H1 (cell line): ENCODE data around the gene MAP2K5. TPM values are rescaled to one million over a fixed set of nuclear protein-coding genes. Genes with fewer than 3 reads are reported as not detected.

Source experiments
- CTCF ChIA-PET: fragments of 300-600 bp; sonication (Branson Sonifier 250); formaldehyde crosslinking; loops from one replicate; lab custom pipeline; 2021; ENCODE audit not compliant: partially characterized antibody; lab: Charles Lee
- POLR2A ChIA-PET: fragments of 300-600 bp; sonication (Branson Sonifier 250); formaldehyde crosslinking; loops from one replicate; lab custom pipeline; 2021; ENCODE audit warnings: inconsistent platforms; ENCODE audit not compliant: partially characterized antibody; lab: Charles Lee
- DNase-seq, 2 experiments: peaks; one replicate each; pipeline versions ENCODE4 v3.0.0 to v3.0.0-alpha.2; 2010 to 2022; ENCODE audit warnings: low spot score in 2 of 2, low read depth in 1 of 2, mixed read lengths in 1 of 2
- FAIRE-seq: peaks from 2 replicates; lab custom pipeline; 2011; peaks lifted over from hg19 to GRCh38; lab: Jason Lieb, UNC
- H2AFZ ChIP-seq: 2 replicates; pipeline ENCODE4 v1.8.1; 2012; ENCODE audit warnings: low read length, inconsistent platforms
- H2AK5ac ChIP-seq: 2 replicates; pipeline ENCODE4 v1.6.1; 2013; ENCODE audit warnings: low read depth, low read length
- H2BK120ac ChIP-seq: replicated peaks from 2 replicates; pipeline ENCODE3; 2013; ENCODE audit warnings: low read depth, low read length, inconsistent platforms
- H2BK12ac ChIP-seq: 2 replicates; pipeline ENCODE4 v1.6.1; 2013; ENCODE audit warnings: low read depth, low read length
- H2BK15ac ChIP-seq: 2 replicates; pipeline ENCODE4 v1.6.1; 2013; ENCODE audit warnings: low read length
- H2BK20ac ChIP-seq: 2 replicates; pipeline ENCODE4 v1.6.1; 2013; ENCODE audit warnings: low read length
- H2BK5ac ChIP-seq: 2 replicates; pipeline ENCODE4 v1.6.1; 2013; ENCODE audit warnings: low read depth, low read length
- H3K14ac ChIP-seq: 2 replicates; pipeline ENCODE4 v1.6.1; 2013; ENCODE audit warnings: inconsistent platforms; ENCODE audit not compliant: insufficient read length
- H3K18ac ChIP-seq: 2 replicates; pipeline ENCODE4 v1.6.1; 2013; ENCODE audit warnings: low read length; ENCODE audit errors: extremely low read depth
- H3K23ac ChIP-seq: 2 replicates; pipeline ENCODE4 v1.6.1; 2013; ENCODE audit warnings: inconsistent platforms; ENCODE audit not compliant: insufficient read length
- H3K23me2 ChIP-seq: 2 replicates; pipeline ENCODE4 v1.6.1; 2013; ENCODE audit warnings: low read depth, low read length
- H3K27ac ChIP-seq: 2 replicates; pipeline ENCODE4 v1.6.1; 2011; ENCODE audit warnings: low read depth, low read length, inconsistent platforms
- H3K27me3 ChIP-seq, 4 experiments: replicated peaks in 1 of 4; 1 replicate in 1 of 4; 2 replicates in 3 of 4; pipeline versions ENCODE4 v1.6.1 to v1.8.1; 2011 to 2013; ENCODE audit warnings: low read length in 3 of 4, mild to moderate bottlenecking in 3 of 4, inconsistent platforms in 2 of 4, mixed read lengths in 2 of 4, moderate library complexity in 1 of 4; ENCODE audit not compliant: control insufficient read depth in 3 of 4, insufficient read depth in 3 of 4; ENCODE audit errors: extremely low read depth in 1 of 4
- H3K36me3 ChIP-seq, 4 experiments: 2 replicates each; pipeline versions ENCODE4 v1.6.1 to v1.8.1; 2011 to 2013; ENCODE audit warnings: mild to moderate bottlenecking in 4 of 4, low read length in 3 of 4, moderate library complexity in 2 of 4, control low read depth in 1 of 4, inconsistent platforms in 1 of 4; ENCODE audit not compliant: insufficient read depth in 4 of 4, control insufficient read depth in 2 of 4
- H3K4ac ChIP-seq: replicated peaks from 2 replicates; pipeline ENCODE3; 2013; ENCODE audit warnings: low read length, low read depth, mixed read lengths, inconsistent platforms; ENCODE audit not compliant: insufficient read length
- H3K4me1 ChIP-seq, 4 experiments: replicated peaks in 1 of 4; 1 replicate in 1 of 4; 2 replicates in 3 of 4; pipeline versions ENCODE4 v1.6.1 to v1.8.1; 2011 to 2013; ENCODE audit warnings: low read length in 3 of 4, inconsistent platforms in 2 of 4, mixed read lengths in 1 of 4; ENCODE audit not compliant: insufficient read depth in 4 of 4, control insufficient read depth in 3 of 4
- H3K4me2 ChIP-seq, 2 experiments: 2 replicates each; pipeline versions ENCODE4 v1.6.1 to v1.8.1; 2011 to 2013; ENCODE audit warnings: low read depth in 2 of 2, low read length in 2 of 2, control low read depth in 1 of 2, inconsistent platforms in 1 of 2, mild to moderate bottlenecking in 1 of 2; ENCODE audit not compliant: insufficient read depth in 1 of 2
- H3K4me3 ChIP-seq, 4 experiments: fragments of 200-600, 300-600 bp in 1 of 4; sonication (generic), shearing (Covaris generic), sonication (Bioruptor Twin) in 1 of 4; 2 replicates each; pipeline versions ENCODE4 v1.5.1 to v1.8.1; 2011 to 2016; ENCODE audit warnings: low read length in 4 of 4, low read depth in 3 of 4, control low read depth in 2 of 4, inconsistent platforms in 2 of 4, mild to moderate bottlenecking in 2 of 4, mixed read lengths in 1 of 4, moderate library complexity in 1 of 4; ENCODE audit not compliant: insufficient read depth in 2 of 4; ENCODE audit errors: extremely low read depth in 1 of 4
- H3K56ac ChIP-seq: replicated peaks from 2 replicates; pipeline ENCODE3; 2013; ENCODE audit warnings: low read depth, mild to moderate bottlenecking, mixed read lengths, low read length, inconsistent platforms; ENCODE audit not compliant: insufficient read length
- H3K79me1 ChIP-seq: 2 replicates; pipeline ENCODE4 v1.6.1; 2013; ENCODE audit warnings: low read depth, low read length, control low read depth
- H3K79me2 ChIP-seq, 2 experiments: 2 replicates each; pipeline versions ENCODE4 v1.6.1 to v1.8.1; 2012 to 2013; ENCODE audit warnings: low read length in 2 of 2, mild to moderate bottlenecking in 2 of 2, inconsistent platforms in 1 of 2; ENCODE audit not compliant: insufficient read depth in 2 of 2, control insufficient read depth in 1 of 2
- H3K9ac ChIP-seq, 4 experiments: replicated peaks in 1 of 4; 1 replicate in 1 of 4; 2 replicates in 3 of 4; pipeline versions ENCODE4 v1.6.1 to v1.8.1; 2011 to 2013; ENCODE audit warnings: low read depth in 3 of 4, low read length in 3 of 4, control low read depth in 2 of 4, mild to moderate bottlenecking in 2 of 4, moderate library complexity in 2 of 4, inconsistent platforms in 1 of 4; ENCODE audit errors: extremely low read depth in 1 of 4
- H3K9me3 ChIP-seq, 2 experiments: 2 replicates each; pipeline versions ENCODE4 v1.6.1 to v1.8.1; 2012 to 2013; ENCODE audit warnings: mild to moderate bottlenecking in 2 of 2, moderate library complexity in 2 of 2, control low read depth in 1 of 2, inconsistent platforms in 1 of 2, low read depth in 1 of 2, low read length in 1 of 2, mixed read lengths in 1 of 2; ENCODE audit not compliant: insufficient read depth in 2 of 2
- H4K20me1 ChIP-seq, 2 experiments: replicated peaks in 1 of 2; 2 replicates each; pipeline versions ENCODE3 to v1.8.1; 2011 to 2013; ENCODE audit warnings: inconsistent platforms in 2 of 2, low read length in 2 of 2, mild to moderate bottlenecking in 1 of 2; ENCODE audit not compliant: insufficient read depth in 2 of 2, control insufficient read depth in 1 of 2
- H4K5ac ChIP-seq: 2 replicates; pipeline ENCODE4 v1.6.1; 2013; ENCODE audit warnings: low read length, low read depth, mixed read lengths, inconsistent platforms; ENCODE audit not compliant: insufficient read length
- H4K8ac ChIP-seq: 2 replicates; pipeline ENCODE4 v1.8.0; 2013; ENCODE audit warnings: mild to moderate bottlenecking, moderate library complexity, low read length, inconsistent platforms; ENCODE audit not compliant: insufficient read depth; ENCODE audit errors: extremely low read depth
- H4K91ac ChIP-seq: replicated peaks from 2 replicates; pipeline ENCODE3; 2013; ENCODE audit warnings: low read length, mixed read lengths, inconsistent platforms; ENCODE audit not compliant: insufficient read length
- KDM4A ChIP-seq: IDR thresholded peaks from one replicate; pipeline ENCODE4 v1.7.1; 2012; ENCODE audit warnings: low read depth, mild to moderate bottlenecking, moderate library complexity, low read length, inconsistent platforms; ENCODE audit not compliant: severe bottlenecking
- SUZ12 ChIP-seq: fragments of 200-600 bp; sonication (generic); IDR thresholded peaks from 2 replicates; pipeline ENCODE4 v1.6.1; 2012; ENCODE audit warnings: mild to moderate bottlenecking, inconsistent platforms, low read length, moderate library complexity, mixed read lengths
- WGBS, 2 experiments: shearing (Covaris generic) in 1 of 2; methylation state at CpG; one replicate each; pipeline versions ENCODE4 v1.1.6 to v1.1.7; 2013 to 2015; ENCODE audit warnings: low lambda C conversion rate in 2 of 2, mixed read lengths in 2 of 2, inconsistent platforms in 1 of 2, low coverage in 1 of 2, missing lambda C conversion rate in 1 of 2; ENCODE audit not compliant: insufficient replicate concordance in 2 of 2, insufficient coverage in 1 of 2, insufficient read length in 1 of 2; ENCODE audit errors: extremely low coverage in 1 of 2, missing lambda C conversion rate in 1 of 2; 5-methylcytosine and 5-hydroxymethylcytosine counted together
- polyA plus RNA-seq, 7 experiments: library from polyadenylated mRNA; depleted of rRNA in 3 of 7; stranded (reverse) in 5 of 7; unstranded in 2 of 7; fragments of >200 nt in 5 of 7; fragments of 200-250 nt in 2 of 7; gene quantifications; 1 replicate in 5 of 7; 2 replicates in 1 of 7; 4 replicates in 1 of 7; pipeline versions ENCODE4 v1.2.1 to v1.2.3, GENCODE V29; 2011 to 2013; ENCODE audit warnings: missing spikeins in 2 of 7, mixed read lengths in 2 of 7
- total RNA-seq: library from RNA; stranded (reverse); fragmentation: NEBNext Ultra II Directional; extraction: Animal tissue kit (Norgen Biotek cat#: 25700); gene quantifications from 2 replicates; pipeline ENCODE4 v1.2.1, GENCODE V29; 2021
- TF ChIP-seq, protein P1 (sequence below): IDR thresholded peaks from 2 replicates; pipeline ENCODE4 v1.6.1; 2012; ENCODE audit warnings: inconsistent platforms

Gene MAP2K5
- total and polyA plus RNA-seq, 2 of the 8 experiments (the other 6 are each of a cell fraction or from before 2014, with no cell fraction given), result 4.4 to 15.8 TPM

- CTCF ChIA-PET, result interaction anchor here (1.5 kb wide), 1 partner anchor 9 kb away, joined by 7 read pairs; no protein-coding TSS in a partner anchor
- H2BK12ac ChIP-seq, result 0 out of 2 replicates have a peak overlapping the region, but pooled peaks have one; percentile 76
- H3K27me3 ChIP-seq, result peaks cover 97 to 100% (median 100%) of the 10 kb centered on the region in 4 experiments
- peaks cover 0 to 27% (median 0%) of the 10 kb centered on the region in 4 experiments; a peak in 1 of 8 replicates for H3K36me3 ChIP-seq
- no peak overlapping the region for H3K56ac ChIP-seq
- WGBS, 2 experiments, result 12% methylated on average over 16 of the region's 88 CpGs; no CpG with 5 or more reads in 1 of the 2 experiments
- H4K20me1 ChIP-seq, result peaks cover 19 to 26% of the 10 kb centered on the region in 2 experiments
- no peak overlapping the region for H3K14ac ChIP-seq
- FAIRE-seq (no peak), DNase-seq (peak in 1 of 2 experiments; percentile 69)
- H4K91ac ChIP-seq, result no peak overlapping the region
- peaks cover 12 to 56% (median 37%) of the 10 kb centered on the region in 4 experiments for H3K4me1 ChIP-seq
- peaks cover 0 to 4% of the 10 kb centered on the region in 2 experiments; a peak in 1 of 4 replicates for H3K9me3 ChIP-seq
- no peak overlapping the region for H2AFZ ChIP-seq
- no peak overlapping the region for H2BK15ac ChIP-seq
- no peak overlapping the region for H3K23ac ChIP-seq
- H3K79me2 ChIP-seq, result no peaks in the 10 kb centered on the region
- no peak overlapping the region for H4K5ac ChIP-seq
- H3K27ac ChIP-seq, result no peak overlapping the region
- no peak overlapping the region for H3K9ac ChIP-seq
- no peak overlapping the region for H2BK120ac ChIP-seq
- peak overlapping the region in 1 of 4 experiments; percentile 47; a peak in 3 of 8 replicates for H3K4me3 ChIP-seq
- H3K79me1 ChIP-seq, result no peaks in the 10 kb centered on the region
- H3K4me2 ChIP-seq, result peak overlapping the region; percentile 62 to 73; a peak in 3 of 4 replicates
- TF ChIP-seq SUZ12 (peak; percentile 49), KDM4A (peak; percentile 6)
- TF ChIP-seq, protein P1, sequence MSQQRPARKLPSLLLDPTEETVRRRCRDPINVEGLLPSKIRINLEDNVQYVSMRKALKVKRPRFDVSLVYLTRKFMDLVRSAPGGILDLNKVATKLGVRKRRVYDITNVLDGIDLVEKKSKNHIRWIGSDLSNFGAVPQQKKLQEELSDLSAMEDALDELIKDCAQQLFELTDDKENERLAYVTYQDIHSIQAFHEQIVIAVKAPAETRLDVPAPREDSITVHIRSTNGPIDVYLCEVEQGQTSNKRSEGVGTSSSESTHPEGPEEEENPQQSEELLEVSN, result no peak
- POLR2A ChIA-PET, result no interaction called here
- peak overlapping the region; percentile 29; the same call in 1 of the 2 replicates for H4K8ac ChIP-seq
- H3K23me2 ChIP-seq, result peaks cover 10% of the 10 kb centered on the region; the same call in 1 of the 2 replicates
- H3K18ac ChIP-seq, result no peak overlapping the region; the same call in 1 of the 2 replicates
- no peak overlapping the region; the same call in 1 of the 2 replicates for H2AK5ac ChIP-seq
- H2BK5ac ChIP-seq, result no peak overlapping the region
- no peak overlapping the region for H2BK20ac ChIP-seq
- no peak overlapping the region for H3K4ac ChIP-seq
These were observed 284.4 kb downstream of the MAP2K5 start for GRCh38 chr15:67826717-67827561.
